SK-N-SH (cell line): ENCODE data around the gene CFAP69.

Experiments
- CHD2 ChIP-seq: fragments of 150-350 bp; IDR thresholded peaks from 2 replicates; pipeline ENCODE4 v1.6.1; 2018; ENCODE audit warnings: low read length; ENCODE audit not compliant: partially characterized antibody
- CTCF ChIP-seq: fragments of 200-600 bp; sonication (generic); IDR thresholded peaks from 2 replicates; pipeline ENCODE4 v1.6.1; 2017; ENCODE audit warnings: antibody characterized with exemption, mild to moderate bottlenecking, moderate library complexity
- EP300 ChIP-seq, 2 experiments: IDR thresholded peaks; 2 replicates each; pipeline versions ENCODE4 v1.4.0 to v1.6.1; 2012; ENCODE audit warnings: borderline replicate concordance in 1 of 2, low read depth in 1 of 2, low read length in 1 of 2
- FOXJ3 ChIP-seq: sonication (generic); formaldehyde crosslinking; IDR thresholded peaks from 2 replicates; pipeline ENCODE4 v1.5.1; 2020; ENCODE audit warnings: mild to moderate bottlenecking, missing genetic modification reagents
- GATA2 ChIP-seq: sonication (generic); formaldehyde crosslinking; IDR thresholded peaks from 2 replicates; pipeline ENCODE4 v1.5.0; 2020; ENCODE audit warnings: mild to moderate bottlenecking, missing genetic modification reagents
- MAX ChIP-seq: IDR thresholded peaks from 2 replicates; pipeline ENCODE4 v1.4.0; 2012; ENCODE audit warnings: low read depth
- POLR2AphosphoS5 ChIP-seq: IDR thresholded peaks from 2 replicates; pipeline ENCODE4 v1.6.1; 2012; ENCODE audit warnings: low read depth, low read length
- RCOR1 ChIP-seq: fragments of 150-350 bp; IDR thresholded peaks from 2 replicates; pipeline ENCODE4 v1.6.1; 2017; ENCODE audit warnings: antibody characterized with exemption, low read length
- YY1 ChIP-seq: IDR thresholded peaks from 2 replicates; pipeline ENCODE4 v1.4.0; 2012; ENCODE audit warnings: low read depth, mild to moderate bottlenecking

GRCh38 chr7:90276033-90276728 is 31.2 kb downstream of the CFAP69 start:
- TF ChIP-seq POLR2AphosphoS5 = no peak
- no peak for TF ChIP-seq CTCF
- TF ChIP-seq EP300 (IDR thresholded peaks at IDR 0.05; ENCODE audit: borderline replicate concordance in 1 of 2, low read depth in 1 of 2, low read length in 1 of 2) = no peak
- no peak for TF ChIP-seq CHD2
- TF ChIP-seq MAX = no peak
- TF ChIP-seq GATA2 = no peak
- no peak for TF ChIP-seq YY1
- no peak for TF ChIP-seq FOXJ3 (CRISPR knock-in tag)
- no peak for TF ChIP-seq RCOR1
